AG04450 (cell line): Measurements from ENCODE around the gene ASCL2. TPM values are rescaled to one million over a fixed set of nuclear protein-coding genes. Genes with fewer than 3 reads are reported as not detected.

Experiments used
- CTCF ChIA-PET: fragments of 300-600, 350-600 bp; formaldehyde crosslinking; extraction: SDS; loops from one replicate; lab custom pipeline; 2022; ENCODE audit warnings: antibody characterized with exemption, inconsistent platforms; lab: Charles Lee
- POLR2A ChIA-PET: fragments of 350-600 bp; formaldehyde crosslinking; extraction: SDS; loops from one replicate; lab custom pipeline; 2021; ENCODE audit warnings: antibody characterized with exemption, inconsistent platforms; lab: Yijun Ruan, JAX
- DNase-seq: peaks from one replicate; pipeline ENCODE4 v3.0.0-alpha.2; 2011; ENCODE audit warnings: low read depth, low spot score
- H3K27ac ChIP-seq: one replicate; pipeline ENCODE4 v1.5.1; 2012; ENCODE audit warnings: low read depth, low read length, control low read depth
- H3K27me3 ChIP-seq: one replicate; pipeline ENCODE4 v1.6.0; 2012; ENCODE audit warnings: low read length; ENCODE audit not compliant: control insufficient read depth, insufficient read depth
- H3K4me3 ChIP-seq: 2 replicates; pipeline ENCODE4 v1.5.1; 2011; ENCODE audit warnings: mild to moderate bottlenecking, low read depth, low read length, control low read depth
- H3K9me3 ChIP-seq: 2 replicates; pipeline ENCODE4 v1.5.1; 2012; ENCODE audit warnings: low read length; ENCODE audit not compliant: control insufficient read depth, insufficient read depth
- CTCF ChIP-seq: IDR thresholded peaks from 2 replicates; pipeline ENCODE4 v1.5.1; 2011; ENCODE audit warnings: low read depth, low read length, control low read depth, inconsistent platforms
- polyA plus RNA-seq: library from polyadenylated mRNA; depleted of rRNA; stranded (reverse); fragments of >200 nt; gene quantifications from 2 replicates; pipeline ENCODE4 v1.2.3, GENCODE V29; 2011

ASCL2 gene
- polyA plus RNA-seq, 1 experiment, result not detected

GRCh38 chr11:2302896-2303626 lies 32.7 kb upstream of the ASCL2 start:
- Histone ChIP-seq H3K27ac (no peak overlapping the region), H3K27me3 (peaks cover 6% of the 10 kb centered on the region), H3K9me3 (no peaks in the 10 kb centered on the region), H3K4me3 (no peak overlapping the region)
- ChIA-PET POLR2A (no interaction called here), CTCF (interaction anchor here (4.9 kb wide), 1 partner anchor 117 kb away, joined by 116 read pairs; no protein-coding TSS in a partner anchor)
- no peak for DNase-seq
- TF ChIP-seq CTCF, result no peak

- no peak overlapping the region for H3K4me3 ChIP-seq
- ChIA-PET POLR2A (no interaction called here), CTCF (interaction anchor here (1.1 to 4.9 kb wide), 2 partner anchors 105 to 118 kb away, joined by 5 to 116 read pairs; no protein-coding TSS in a partner anchor)
- no peak for DNase-seq
- H3K27me3 ChIP-seq, result peaks cover 12% of the 10 kb centered on the region
- TF ChIP-seq CTCF, result no peak
- no peak overlapping the region for H3K27ac ChIP-seq
- no peaks in the 10 kb centered on the region for H3K9me3 ChIP-seq
These were observed 32.0 kb upstream of the ASCL2 start for GRCh38 chr11:2302306-2302895.

GRCh38 chr11:2301631-2302305 lies 31.4 kb upstream of the ASCL2 start, which contains the start of the genes C11orf21 and TSPAN32:
Gene C11orf21, minus strand, starts transcription at chr11:2301918. Its CDS starts 110 bp downstream, at chr11:2301808.
Gene TSPAN32, plus strand, starts transcription at chr11:2302013. Its CDS starts 137 bp downstream, at chr11:2302150.
- Histone ChIP-seq H3K27ac (no peak within 1 kb of the TSS), H3K4me3 (no peak within 1 kb of the TSS), H3K9me3 (no peaks in the 10 kb centered on the region), H3K27me3 (peaks cover 12% of the 10 kb centered on the region)
- ChIA-PET CTCF (interaction anchor here (0.7 to 4.9 kb wide), 4 partner anchors 104 to 240 kb away, joined by 5 to 116 read pairs (median 6); no protein-coding TSS in a partner anchor), POLR2A (no interaction called here)
- no peak for TF ChIP-seq CTCF
- no peak for DNase-seq

- no peak for TF ChIP-seq CTCF
- POLR2A ChIA-PET, result no interaction called here
- Histone ChIP-seq H3K9me3 (no peaks in the 10 kb centered on the region), H3K27me3 (peaks cover 14% of the 10 kb centered on the region), H3K4me3 (no peak overlapping the region), H3K27ac (no peak overlapping the region)
- DNase-seq, result no peak
- CTCF ChIA-PET, result interaction anchor here (0.7 to 1.1 kb wide), 3 partner anchors 104 to 241 kb away, joined by 5 to 6 read pairs (median 5); no protein-coding TSS in a partner anchor
These were observed 30.7 kb upstream of the ASCL2 start for GRCh38 chr11:2300936-2301630.
